NCI-H146 treated with DMSO at 0.1 percent for 48 hours (cell line): ENCODE results near the gene MT1H.
"Not testable (repeated sequence)": the region's sequence is repeated elsewhere in the genome, so short reads cannot be mapped to it uniquely, and the experiment has no call there.

ENCODE experiments used
- DNase-seq: peaks from one replicate; lab custom pipeline; 2025; ENCODE audit not compliant: unreplicated experiment; lab: John Stamatoyannopoulos, UW

MT1H gene

GRCh38 chr16:56717532-56717931, 47.9 kb downstream of the MT1H start:
- not testable (repeated sequence) for DNase-seq
